ENCODE measurements around the gene ASCC2.

ASCC2 gene

GRCh38 chr22:29768052-29768693 is 69.9 kb downstream of the ASCC2 start:
- no peak for DNase-seq (ENCODE audit: low read depth in 2 of 2)
- H3K4me3 ChIP-seq (replicated peaks in 1 of 2; ENCODE audit: low read depth in 2 of 2, low read length in 2 of 2) = peak overlapping the region; percentile 98
- TF ChIP-seq, protein P1, sequence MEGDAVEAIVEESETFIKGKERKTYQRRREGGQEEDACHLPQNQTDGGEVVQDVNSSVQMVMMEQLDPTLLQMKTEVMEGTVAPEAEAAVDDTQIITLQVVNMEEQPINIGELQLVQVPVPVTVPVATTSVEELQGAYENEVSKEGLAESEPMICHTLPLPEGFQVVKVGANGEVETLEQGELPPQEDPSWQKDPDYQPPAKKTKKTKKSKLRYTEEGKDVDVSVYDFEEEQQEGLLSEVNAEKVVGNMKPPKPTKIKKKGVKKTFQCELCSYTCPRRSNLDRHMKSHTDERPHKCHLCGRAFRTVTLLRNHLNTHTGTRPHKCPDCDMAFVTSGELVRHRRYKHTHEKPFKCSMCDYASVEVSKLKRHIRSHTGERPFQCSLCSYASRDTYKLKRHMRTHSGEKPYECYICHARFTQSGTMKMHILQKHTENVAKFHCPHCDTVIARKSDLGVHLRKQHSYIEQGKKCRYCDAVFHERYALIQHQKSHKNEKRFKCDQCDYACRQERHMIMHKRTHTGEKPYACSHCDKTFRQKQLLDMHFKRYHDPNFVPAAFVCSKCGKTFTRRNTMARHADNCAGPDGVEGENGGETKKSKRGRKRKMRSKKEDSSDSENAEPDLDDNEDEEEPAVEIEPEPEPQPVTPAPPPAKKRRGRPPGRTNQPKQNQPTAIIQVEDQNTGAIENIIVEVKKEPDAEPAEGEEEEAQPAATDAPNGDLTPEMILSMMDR (IDR thresholded peaks at IDR 0.05; ENCODE audit: low read depth, low read length) = no peak

GRCh38 chr22:29767171-29768051 is 70.7 kb downstream of the ASCC2 start, which contains the start of gene UQCR10:
Gene UQCR10, plus strand, starts transcription at chr22:29767369. Its CDS starts 30 bp downstream, at chr22:29767399.
- H3K4me3 ChIP-seq (replicated peaks in 1 of 2; ENCODE audit: low read depth in 2 of 2, low read length in 2 of 2) = peak within 1 kb of the TSS; percentile 98
- TF ChIP-seq, protein P1 (IDR thresholded peaks at IDR 0.05; ENCODE audit: low read depth, low read length) = no peak
- peak; percentile 94 for DNase-seq (ENCODE audit: low read depth in 2 of 2)

- peak within 1 kb of the TSS; percentile 98 for H3K4me3 ChIP-seq (replicated peaks in 1 of 2; ENCODE audit: low read depth in 2 of 2, low read length in 2 of 2)
- peak; percentile 98 for DNase-seq (ENCODE audit: low read depth in 2 of 2)
- TF ChIP-seq, protein P1 (IDR thresholded peaks at IDR 0.05; ENCODE audit: low read depth, low read length) = no peak
Measured at GRCh38 chr22:29766632-29767170, 71.4 kb downstream of the ASCC2 start, which contains the start of gene ZMAT5. Gene ZMAT5, minus strand, starts transcription at chr22:29767007. Its CDS starts 18,463 bp downstream, at chr22:29748544.

DNA sequence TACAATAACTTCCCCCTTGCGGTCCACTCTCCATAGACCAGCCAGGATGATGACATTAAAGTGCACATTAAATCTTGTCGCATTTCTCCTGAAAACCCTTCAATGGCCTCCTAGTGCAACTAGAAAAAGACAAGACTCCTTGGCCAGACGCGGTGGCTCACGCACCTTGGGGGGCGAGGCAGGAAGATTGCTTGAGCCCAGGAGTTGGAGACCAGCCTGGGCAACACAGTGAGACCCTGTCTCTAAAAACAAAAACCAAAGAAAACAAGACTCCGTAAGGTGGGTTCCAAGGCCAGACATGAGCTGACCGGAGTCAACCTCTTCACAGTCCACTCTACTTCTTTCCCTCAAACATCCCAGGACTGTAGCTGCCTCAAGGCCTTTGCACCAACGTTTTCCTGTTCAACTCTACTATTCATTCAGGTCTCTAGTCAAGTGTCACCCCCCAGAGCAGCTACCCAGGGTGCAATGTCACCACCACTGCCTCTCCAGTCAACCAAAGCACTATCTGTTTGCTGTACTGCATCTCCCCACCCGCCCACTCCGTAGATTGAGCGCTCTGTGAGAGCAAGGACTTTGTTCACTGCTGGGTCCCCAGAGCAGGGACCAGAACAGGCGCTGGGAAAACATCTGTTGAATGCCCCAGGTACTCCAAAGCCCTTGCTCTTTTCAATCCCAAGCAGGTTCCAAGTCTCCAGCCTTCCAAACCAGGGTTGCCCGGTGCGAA is 72.0 kb downstream of the ASCC2 start:
- H3K4me3 ChIP-seq (replicated peaks in 1 of 2; ENCODE audit: low read depth in 2 of 2, low read length in 2 of 2) = peak overlapping the region; percentile 71 to 98
- TF ChIP-seq, protein P1 (IDR thresholded peaks at IDR 0.05; ENCODE audit: low read depth, low read length) = no peak
- no peak for DNase-seq (ENCODE audit: low read depth in 2 of 2)

DNA sequence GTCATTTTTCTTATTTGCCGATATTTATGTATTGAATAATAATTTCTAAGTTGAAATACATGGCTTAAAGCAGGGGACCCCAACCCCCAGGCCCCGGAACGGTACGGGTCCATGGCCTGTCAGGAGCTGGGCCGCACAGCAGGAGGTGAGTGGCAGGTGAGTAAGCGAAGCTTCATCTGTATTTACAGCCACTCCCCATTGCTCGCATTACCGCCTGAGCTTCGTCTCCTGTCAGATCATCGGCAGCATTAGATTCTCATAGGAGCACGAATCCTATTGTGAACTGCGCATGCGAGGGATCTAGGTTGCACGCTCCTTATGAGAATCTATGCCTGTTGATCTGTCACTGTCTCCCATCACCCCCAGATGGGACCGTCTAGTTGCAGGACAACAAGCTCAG is 75.8 kb downstream of the ASCC2 start:
- no peak for DNase-seq (ENCODE audit: low read depth in 2 of 2)
- no peak overlapping the region for H3K4me3 ChIP-seq (replicated peaks in 1 of 2; ENCODE audit: low read depth in 2 of 2, low read length in 2 of 2)

DNA sequence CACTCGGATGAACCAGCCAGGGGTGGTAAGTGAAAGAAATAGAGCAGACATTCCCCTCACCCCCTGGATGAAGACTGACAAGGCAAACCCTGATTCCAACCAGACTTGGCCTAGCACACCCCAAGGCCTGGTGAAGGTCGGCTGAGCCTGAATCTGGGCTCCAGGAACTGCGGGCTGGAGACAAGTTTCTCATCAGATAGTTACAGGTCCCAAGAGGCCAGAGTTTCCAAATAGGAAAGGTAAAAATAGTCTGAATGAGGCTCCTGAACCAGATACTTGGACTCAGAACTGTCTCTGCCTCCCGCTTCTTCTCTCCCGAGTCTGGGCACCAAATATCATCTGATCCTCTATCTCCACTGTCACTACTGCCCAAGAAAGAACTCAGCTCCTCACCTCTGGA is 79.1 kb downstream of the ASCC2 start:
- no peak overlapping the region for H3K4me3 ChIP-seq (replicated peaks in 1 of 2; ENCODE audit: low read depth in 2 of 2, low read length in 2 of 2)
- no peak for DNase-seq (ENCODE audit: low read depth in 2 of 2)
- TF ChIP-seq, protein P1 (IDR thresholded peaks at IDR 0.05; ENCODE audit: low read depth, low read length) = no peak

More for the DNA sequence above, 75.8 kb downstream of the ASCC2 start:
- TF ChIP-seq, protein P1 (IDR thresholded peaks at IDR 0.05; ENCODE audit: low read depth, low read length) = no peak
